NCI-H187 treated with DMSO at 0.1 percent for 48 hours (cell line): ENCODE measurements around the gene CAMKMT.

Experiments
- DNase-seq: peaks from one replicate; lab custom pipeline; 2025; lab: John Stamatoyannopoulos, UW

CAMKMT gene

DNA sequence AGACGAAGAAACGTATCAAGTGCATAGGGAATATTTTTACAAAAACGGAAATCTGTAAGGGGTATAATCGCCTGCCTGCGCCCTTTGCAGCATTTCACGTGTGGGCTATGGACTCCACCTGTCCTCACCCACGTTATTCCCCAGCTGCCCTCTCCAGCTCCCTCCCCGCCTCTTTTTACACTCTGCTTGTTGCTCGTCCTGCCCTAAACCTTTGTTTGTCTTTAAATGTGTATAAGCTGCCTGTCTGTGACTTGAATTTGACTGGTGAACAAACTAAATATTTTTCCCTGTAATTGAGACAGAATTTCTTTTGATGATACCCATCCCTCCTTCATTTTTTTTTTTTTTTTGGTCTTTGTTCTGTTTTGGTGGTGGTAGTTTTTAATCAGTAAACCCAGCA is 410.4 kb downstream of the CAMKMT start:
- no peak for DNase-seq

DNA sequence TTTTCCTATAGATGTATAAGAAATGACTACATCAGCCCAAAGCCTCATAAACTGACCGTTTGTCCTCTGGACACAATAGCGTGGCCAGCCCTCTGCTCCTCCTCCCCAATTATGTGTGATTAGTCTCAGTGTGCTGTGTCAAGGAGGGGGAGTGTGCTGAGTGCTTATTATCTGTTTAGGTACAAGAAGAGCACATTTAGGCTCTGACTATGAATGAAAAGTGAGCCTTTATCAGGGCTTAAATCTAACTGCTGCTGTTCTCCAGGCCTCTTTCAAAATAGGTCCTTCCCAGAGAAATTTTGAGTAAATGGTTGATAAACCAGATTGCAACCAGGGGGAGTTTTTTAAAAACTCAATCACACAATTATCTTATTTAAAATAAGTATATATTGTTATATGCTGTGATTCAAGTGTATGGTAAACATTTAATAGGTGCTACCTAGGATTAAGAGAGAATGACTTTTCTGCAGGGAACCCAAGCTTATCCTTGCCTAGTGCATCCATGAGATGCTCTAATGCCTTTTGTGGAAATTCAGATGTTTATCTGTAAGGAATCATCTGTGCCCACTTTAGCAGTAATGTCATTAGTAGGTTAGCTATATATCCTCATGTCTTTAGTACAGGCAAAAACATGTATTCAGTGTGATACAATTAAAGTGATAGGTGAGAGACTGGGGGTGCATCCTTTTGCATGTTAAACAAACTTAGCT is 411.1 kb downstream of the CAMKMT start:
- DNase-seq: peak; percentile 36

DNA sequence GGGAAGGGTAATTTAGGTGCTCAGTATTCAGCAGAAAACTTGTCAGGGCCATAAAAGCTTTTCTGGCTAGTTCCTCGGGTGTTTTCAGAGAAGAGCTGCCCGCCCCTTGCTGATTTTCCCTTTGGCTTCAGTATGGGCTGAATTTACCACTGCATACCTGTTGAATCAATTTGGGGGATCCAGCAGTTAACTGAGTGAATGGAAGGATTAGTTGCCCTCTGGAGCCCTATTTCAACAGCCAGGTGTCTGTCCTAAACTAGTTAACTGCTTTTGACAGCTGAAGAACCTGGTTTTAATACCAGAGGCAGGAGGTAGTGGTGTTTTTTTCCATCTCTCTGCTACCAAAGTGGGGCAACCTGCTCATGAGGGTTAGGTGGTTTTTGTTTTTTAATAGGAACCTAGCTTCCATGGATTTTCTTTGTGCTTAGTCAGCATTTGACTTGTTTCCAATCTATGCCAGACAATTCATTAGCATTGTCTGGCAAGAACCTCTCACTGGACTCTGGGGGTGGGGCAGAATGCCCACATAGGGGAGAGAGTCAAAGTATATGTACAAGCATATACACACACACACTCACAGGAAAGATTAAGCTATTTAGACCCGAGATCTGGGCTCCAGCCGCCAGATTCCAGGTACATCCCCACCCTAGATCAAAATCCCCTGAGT is 413.2 kb downstream of the CAMKMT start:
- DNase-seq: no peak

DNA sequence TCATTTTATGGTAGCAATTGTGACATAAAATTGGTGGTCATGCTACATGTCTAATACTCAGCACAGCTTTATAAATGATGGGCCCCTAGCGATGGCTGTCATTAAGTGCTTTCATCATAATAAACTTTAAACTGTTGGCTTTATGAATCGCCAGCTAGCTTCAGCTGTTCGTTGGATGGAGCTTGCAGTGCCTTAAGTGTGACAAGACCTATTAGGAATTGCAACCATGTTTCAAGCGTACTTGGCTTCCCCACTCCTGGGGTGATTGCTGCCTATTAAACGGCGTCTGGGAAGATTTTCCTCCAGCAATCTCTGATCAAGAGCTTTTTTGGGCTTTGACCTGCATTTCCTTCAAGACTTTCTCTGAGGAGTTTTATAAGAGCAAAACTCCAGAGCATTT is 415.3 kb downstream of the CAMKMT start:
- DNase-seq: no peak

DNA sequence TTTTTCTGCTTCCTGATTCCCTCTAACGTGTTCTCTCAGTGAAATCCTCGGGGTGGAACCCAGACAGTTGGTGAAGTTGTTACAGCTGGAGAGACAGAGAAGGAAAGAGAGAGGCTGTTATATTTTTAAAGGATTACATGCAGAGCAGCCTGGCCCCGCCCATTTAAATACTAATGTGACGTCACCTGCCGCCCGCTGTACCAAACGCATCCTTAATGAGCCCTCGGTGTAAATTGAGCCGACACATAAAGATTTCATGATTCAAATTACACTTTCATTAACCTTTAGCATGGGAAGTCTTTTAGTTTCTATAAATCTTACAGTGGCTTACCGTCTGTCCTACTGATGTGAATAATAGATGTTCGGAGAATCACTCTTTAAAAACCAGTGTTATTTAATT is 415.8 kb downstream of the CAMKMT start:
- no peak for DNase-seq

DNA sequence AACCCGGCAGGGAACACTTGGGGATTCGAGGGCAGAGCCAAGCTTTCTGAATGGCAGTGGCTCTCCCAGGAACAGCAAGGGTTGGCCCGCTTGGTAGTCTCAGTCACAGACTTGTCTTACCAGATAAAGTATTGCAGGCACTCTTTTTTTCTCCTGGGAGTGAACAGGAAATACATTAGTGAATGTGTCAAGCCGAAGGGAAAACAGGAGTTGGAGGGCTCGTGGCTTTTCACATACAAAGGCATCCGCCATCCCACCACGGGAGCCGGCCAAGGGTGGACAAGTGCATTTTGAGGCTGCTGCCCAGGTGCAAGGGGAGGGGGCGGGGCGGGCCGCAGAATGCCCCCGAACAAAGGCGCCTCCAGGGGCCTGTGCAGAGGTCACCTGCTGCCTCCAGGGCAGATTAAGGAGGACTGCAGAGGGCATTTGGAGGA is 416.5 kb downstream of the CAMKMT start:
- DNase-seq: no peak

DNA sequence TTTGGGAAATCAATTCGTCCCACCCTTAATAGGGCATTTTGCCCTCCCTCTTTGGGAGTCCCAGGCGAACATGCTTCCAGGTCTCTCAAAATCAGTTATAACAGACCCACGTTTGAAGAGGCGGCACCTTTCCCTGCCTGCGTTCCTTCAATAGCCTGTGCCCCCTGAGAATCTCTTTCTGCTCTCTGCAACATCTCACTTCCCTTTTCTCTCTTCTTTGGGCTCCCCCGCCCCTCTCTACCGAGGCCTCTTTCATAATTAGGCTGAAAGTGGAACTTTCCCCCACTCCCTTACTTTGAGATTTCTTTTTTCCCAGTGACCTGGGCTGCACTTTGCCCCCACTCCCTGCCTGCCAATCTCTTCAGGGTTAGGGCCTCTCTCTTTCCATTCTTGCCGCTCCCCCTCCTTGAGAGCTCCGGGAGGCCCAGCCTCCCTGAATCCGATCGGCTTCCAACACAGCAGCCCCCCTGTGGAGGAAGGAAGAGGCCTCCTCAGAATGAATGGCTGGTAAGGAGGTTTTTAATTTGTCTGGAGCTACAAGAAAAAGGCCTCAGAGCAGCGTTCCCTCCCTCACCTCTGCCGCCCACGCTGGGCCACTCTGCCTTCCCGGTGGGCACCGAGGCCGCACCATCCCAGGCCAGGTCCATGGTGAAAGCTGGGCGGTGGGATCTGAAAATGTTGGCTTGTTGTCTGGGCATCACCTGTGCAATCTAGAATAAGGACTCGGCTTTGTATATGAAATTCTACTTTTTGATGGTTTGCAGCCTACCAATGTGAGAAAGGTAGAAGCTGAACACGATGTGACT is 417.1 kb downstream of the CAMKMT start:
- DNase-seq: no peak

DNA sequence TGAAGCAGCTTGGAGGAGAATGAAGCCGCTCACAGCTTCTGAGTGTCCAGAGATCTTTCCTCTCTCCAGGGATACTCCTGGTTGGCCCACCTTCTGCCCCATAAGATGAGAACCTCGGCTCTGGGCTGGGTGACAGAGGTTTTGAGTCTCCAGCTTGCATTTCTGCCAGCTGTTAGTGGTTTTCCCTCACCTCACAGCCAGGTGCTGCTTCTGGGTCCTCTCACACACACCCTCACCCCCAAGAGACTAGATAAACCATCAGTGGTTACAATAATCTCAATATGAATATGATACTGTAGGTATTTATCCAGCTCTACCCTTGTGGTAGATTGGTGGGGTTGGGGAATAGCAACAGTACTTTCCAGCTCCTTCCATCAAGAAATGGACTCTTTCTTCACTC is 418.0 kb downstream of the CAMKMT start:
- DNase-seq: no peak

DNA sequence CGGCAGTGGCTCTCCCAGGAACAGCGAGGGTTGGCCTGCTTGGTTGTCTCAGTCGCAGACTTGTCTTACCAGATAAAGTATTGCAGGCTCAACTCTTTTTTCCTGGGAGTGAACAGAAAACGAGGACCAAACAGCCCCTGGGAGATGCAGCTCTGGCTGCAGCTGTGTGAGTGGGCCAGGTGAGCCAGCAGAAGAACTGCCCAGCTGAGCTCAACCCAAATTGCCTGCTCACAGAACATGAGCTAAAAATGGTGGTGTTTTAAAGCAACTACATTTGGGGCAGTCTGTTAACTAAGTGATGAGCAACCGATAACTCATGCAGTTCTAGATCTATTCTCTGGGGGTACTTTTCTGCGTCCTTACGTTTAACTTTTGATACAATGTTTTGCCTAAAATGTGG is 418.7 kb downstream of the CAMKMT start:
- no peak for DNase-seq

DNA sequence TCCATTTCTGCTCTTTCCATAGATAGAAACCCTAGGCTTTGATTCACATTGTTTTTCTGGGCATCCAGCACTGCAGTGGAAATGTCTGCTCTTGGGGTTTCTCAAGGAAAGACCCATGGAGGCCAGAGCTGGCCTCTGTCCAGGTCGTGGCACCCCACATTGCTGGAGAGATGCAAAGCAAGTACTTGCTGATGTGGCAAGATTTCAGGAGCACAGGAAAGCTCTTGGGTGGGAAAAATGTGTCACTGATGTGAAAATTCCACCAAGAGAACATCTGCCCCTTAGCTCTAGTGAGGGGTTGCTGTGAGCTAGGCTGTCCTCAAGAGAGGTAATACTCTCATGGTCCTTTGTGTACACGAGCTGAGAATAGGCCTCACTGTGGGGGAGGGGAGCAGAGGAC is 423.7 kb downstream of the CAMKMT start:
- DNase-seq: no peak

DNA sequence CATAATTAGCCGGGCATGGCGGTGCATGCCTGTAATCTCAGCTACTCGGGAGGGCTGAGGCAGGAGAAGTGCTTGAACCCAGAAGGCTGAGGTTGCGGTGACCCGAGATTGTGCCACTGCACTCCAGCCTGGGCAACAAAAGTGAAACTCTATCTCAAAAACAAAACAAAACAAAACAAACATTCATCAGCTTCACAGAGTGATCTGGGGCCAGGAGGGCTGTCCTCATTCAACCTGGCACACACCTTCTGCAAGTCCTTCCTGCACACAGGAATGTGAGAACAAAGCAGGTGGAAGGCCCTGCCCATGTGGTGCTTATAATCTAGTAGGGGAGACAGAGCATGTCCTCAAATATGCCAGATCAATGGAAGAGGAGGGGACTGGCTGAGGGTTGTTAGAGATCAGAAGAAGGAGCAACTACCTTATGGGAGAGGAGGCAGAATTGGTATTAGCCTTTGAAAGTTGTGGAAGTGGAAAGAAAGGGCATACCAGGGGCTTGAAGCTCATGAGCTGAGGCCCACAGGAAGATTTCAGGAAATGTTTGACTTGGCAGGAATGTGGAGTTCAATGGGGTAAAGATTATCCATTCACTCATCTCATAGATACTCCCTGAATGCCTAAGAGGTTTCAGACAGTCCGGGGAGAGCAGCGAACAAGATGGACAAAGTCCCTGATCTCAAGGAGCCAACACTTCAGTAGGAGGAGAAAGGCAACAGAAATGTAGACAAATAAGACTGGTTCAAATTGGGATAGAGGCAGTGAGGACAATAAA is 424.5 kb downstream of the CAMKMT start:
- no peak for DNase-seq

DNA sequence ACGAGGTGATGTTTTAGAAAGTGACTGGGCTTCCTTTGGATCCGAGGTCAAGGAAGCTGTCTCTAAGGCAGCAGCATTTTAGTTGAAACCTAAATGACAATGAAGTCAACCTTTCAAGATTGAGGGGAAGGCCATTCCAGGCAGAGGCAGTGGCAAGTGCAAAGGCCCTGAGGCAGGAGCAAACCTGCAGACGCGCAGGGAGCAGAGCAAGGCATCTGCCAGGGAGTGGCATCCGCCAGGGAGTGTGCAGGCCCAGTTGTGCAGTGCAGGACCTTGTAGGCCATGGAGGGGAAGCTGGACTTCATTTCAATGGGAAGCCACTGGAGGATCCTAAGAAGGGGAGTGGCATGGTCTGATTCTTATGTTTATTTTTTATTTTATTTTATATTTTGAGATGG is 425.1 kb downstream of the CAMKMT start:
- no peak for DNase-seq

DNA sequence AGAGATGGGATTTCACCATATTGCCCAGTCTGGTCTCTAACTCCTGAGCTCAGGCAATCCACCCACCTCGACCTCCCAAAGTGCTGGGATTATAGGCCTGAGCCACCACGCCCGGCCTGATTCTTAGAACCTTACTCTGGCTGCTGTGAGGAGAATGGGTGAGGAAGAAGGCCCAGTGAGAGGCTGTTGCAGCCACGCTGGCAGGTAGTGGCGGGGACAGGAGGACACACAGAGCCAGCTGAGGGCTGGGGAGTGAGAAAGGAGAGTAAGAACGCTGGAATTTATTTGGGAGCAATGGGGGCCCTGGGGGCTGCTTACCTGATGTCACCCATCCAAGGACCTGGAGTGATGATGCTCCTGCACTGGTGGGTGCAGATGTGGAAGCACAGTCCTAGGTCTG is 425.9 kb downstream of the CAMKMT start:
- no peak for DNase-seq

DNA sequence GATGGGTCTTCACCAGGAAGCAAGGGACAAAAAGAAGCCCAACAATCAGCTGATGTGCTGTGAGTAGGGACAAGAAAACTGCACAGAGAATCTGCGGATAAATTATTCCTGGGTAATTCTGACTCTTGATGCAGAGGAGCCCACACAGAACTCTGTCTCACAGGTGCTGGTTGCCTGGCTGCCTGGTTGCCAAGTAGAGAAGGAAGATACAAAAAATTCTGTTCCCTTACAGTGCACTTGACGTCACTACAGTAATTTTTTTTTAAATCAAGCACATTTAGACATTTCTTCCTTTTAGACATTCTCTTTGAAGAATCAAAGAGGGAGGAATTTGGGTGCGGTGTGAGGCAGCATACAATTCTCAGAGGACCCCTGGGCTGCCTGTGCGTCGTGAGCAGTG is 427.7 kb downstream of the CAMKMT start:
- no peak for DNase-seq

DNA sequence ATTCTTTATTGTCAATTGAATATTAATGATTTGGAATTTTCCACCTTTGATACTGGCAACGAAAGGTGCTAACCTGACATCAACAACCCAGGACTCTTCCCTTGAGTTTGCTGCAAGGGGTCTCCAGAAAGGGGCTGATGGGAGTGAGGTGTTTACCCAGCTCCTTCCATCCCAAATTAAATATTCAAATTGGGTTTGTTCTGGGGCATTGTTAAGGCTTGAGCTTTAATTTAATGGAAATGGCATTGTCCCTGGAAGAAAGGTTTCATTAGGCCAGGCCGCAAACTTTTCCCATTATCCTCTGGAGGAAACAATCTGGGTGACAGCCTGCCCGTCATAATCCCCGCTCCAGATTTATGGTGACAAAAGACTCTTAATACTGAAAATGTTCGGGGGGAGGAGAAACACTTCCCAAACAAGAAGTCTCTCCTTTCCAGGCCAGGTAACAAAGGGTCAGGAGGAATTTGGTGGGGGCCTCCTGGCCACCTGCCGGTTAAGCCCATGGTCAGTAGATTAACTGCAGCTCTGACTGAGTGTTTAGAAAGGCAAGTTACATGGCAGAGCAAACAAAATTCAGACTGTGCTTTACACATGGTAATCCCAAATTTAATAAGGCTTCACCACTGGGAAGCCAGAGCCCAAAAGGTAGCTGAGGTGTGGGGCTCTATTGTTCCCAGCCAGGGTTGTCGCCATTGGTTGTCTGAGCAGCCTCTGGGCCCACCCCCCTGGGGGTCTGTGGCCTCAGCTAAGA is 428.4 kb downstream of the CAMKMT start:
- DNase-seq: no peak

DNA sequence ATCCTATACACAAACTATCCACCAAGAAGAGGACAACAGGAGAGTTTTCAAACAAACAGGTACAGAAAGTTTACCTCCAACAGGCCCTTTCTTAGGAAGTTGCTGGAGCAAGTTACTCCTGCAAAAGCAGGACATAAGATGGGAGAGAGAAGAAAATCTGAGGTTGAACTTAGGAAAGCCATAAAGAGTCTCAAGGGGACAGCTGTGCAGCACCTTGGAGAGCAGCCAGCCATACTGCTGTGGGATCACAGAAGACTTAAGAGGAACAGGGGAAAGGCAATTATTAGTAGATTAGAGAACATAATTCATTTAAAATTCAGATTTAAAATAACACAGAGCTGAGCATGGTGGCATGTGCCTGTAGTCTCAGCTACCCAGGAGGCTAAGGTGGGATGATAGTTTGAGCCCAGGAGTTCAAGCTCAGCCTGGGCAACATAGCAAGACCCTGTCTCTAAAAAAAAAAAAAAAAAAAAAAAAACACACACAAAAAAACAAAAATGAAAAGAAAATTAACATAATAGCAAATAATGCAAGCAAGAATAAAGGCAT is 431.6 kb downstream of the CAMKMT start:
- no peak for DNase-seq

DNA sequence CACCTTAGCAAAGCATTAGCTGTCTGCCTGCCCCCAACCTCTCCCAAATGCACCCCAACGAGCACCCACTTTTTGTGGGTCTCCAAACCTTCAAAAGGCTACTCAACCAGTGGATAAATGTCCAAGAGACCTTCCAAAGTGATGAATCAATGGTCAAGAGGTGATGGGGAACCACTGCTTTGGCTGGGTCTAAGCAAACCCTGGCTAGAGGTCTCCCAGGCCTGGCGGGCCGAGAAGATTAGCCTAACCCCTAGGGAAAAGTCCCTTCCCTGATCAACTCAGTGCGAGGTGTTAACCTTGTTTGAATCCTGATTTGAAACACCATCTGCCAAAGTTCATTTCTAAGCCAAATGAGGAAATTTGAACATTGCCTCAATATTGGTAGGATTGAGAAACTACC is 435.0 kb downstream of the CAMKMT start:
- DNase-seq: no peak

DNA sequence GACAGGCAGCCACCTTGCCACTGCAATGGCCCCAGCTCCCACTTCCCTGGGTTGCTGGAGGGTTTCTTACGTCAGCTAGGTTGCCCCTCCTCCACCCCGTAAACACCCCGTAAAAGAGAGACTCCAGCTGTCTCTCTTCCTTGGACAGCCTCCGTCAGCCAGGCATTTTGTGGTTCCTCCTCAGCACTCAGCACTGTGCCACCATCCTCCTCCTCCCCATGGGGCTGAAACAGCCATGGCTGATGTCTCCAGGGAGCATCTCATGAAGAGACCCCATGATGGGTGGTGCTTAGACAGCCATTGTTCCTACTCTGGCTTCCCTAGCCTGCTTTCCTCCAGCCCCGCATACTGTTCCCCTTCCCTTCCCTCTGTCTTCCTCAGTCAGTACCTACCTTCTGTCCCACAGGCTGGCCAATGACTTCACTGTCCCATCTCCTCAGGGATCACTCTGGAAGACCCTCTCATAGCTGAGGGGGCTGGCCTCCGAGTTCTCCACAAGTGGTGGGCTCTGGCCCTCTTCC is 436.5 kb downstream of the CAMKMT start:
- DNase-seq: no peak

DNA sequence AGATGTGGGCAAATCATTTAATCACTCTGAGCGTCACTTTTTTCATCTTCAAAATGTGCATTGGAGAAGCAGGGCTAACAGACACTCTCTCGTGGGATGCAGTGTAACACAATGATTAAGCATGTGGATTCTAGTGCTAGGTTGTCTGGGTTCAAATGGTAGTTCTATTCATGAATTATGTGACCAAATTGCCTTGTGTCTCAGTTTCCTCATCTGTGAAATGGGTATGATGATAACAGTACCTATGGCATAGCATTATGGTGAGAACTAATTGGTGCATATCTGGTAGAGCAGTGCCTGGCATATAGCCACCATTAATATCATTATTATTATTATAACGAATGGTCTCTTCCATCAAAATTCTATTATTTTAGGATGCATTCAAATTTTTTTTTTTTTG is 437.4 kb downstream of the CAMKMT start:
- DNase-seq: no peak

DNA sequence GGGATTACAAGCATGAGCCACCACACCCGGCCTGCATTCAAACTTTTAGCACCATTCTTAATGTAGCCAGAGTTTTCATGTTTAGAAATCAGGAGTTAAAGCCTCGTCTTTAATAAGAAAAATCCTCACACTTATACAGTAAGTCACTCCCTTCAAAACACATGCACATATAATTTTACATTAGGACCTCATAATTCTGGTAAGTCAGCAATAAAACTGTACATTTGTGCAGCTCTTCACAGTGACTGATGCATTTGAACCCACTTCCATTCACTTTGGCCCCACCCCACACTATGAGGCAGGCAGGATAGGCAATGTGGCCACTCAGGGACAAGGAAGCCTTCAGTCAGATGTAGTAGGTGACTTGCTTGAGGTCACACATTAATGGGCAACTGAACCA is 438.0 kb downstream of the CAMKMT start:
- DNase-seq: no peak

DNA sequence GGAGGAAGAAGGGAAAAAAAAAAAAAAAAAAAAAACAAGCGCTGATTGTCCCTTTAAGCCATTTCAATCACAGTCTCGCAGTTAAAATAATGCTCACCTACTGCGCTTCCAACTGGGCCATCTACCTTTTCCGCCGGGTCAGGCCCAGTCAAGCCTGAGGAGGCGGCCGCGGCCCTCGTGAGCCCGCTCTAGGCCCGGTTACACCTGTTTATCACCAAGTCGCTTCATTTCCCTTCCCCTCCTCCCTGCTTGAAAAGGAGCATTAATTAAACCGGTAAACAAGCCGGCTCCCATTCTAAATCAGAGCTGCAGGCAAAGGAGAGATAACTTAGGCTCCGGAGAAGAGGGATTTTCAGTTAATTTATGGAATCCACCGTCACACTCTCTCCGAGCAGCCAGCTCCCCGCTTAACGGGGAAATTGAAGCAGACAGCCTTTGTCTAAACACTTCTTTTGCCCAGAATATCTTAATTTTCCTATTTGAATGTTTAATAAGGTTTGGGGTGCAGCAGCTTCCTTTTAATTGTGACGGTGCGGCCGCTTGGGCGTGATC is 439.6 kb downstream of the CAMKMT start:
- DNase-seq: no peak
